Upper lobe of left lung (tissue), 4 donors: Measurements from ENCODE around the gene NPHP1.

ENCODE experiments used
- CTCF ChIP-seq, 6 experiments: fragments of 450-650 bp in 4 of 6; fragments of 200-600 bp in 2 of 6; sonication (generic) in 2 of 6; IDR thresholded peaks; one replicate each; pipeline ENCODE4 v1.5.1; 2016 to 2019; ENCODE audit warnings: antibody characterized with exemption in 6 of 6
- EP300 ChIP-seq, 4 donors: sonication (generic); formaldehyde crosslinking; IDR thresholded peaks; one replicate each; pipeline ENCODE4 v1.5.1; 2017; ENCODE audit warnings: antibody characterized with exemption in 4 of 4, control low read depth in 2 of 4
- POLR2A ChIP-seq, 4 donors: fragments of 450-650 bp; IDR thresholded peaks; one replicate each; pipeline ENCODE4 v1.5.1; 2016 to 2017; ENCODE audit warnings: antibody characterized with exemption in 4 of 4, mild to moderate bottlenecking in 2 of 4
- POLR2AphosphoS5 ChIP-seq, 2 donors: sonication (generic); formaldehyde crosslinking; IDR thresholded peaks; one replicate each; pipeline ENCODE4 v1.5.1; 2017; ENCODE audit warnings: antibody characterized with exemption in 2 of 2

DNA sequence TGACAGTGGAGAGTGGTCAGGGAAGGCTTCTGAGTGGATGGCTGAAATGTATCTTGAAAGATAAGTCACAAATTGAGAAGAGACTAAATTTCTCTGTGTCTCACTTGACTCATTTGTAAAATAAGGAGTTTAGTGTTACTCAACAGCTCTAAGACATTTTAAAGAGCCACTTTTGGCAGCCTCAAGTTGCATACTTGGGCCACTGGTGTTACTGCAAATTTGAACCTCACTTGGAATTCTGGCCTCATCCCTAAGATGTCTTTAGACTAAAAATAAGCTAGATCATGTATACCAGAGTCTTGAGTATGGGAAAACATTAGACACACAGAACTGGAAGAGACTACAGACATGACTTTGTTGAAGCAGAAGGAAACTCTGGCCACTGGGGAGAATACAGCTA lies 12.0 kb upstream of the NPHP1 start:
- TF ChIP-seq CTCF (IDR thresholded peaks at IDR 0.05) (no peak), POLR2A (IDR thresholded peaks at IDR 0.05) (no peak), EP300 (IDR thresholded peaks at IDR 0.05) (no peak), POLR2AphosphoS5 (IDR thresholded peaks at IDR 0.05) (no peak)
